ENCODE results near the gene HINT1.
"Not testable (repeated sequence)": the region's sequence is repeated elsewhere in the genome, so short reads cannot be mapped to it uniquely, and the experiment has no call there.

HINT1 gene

DNA sequence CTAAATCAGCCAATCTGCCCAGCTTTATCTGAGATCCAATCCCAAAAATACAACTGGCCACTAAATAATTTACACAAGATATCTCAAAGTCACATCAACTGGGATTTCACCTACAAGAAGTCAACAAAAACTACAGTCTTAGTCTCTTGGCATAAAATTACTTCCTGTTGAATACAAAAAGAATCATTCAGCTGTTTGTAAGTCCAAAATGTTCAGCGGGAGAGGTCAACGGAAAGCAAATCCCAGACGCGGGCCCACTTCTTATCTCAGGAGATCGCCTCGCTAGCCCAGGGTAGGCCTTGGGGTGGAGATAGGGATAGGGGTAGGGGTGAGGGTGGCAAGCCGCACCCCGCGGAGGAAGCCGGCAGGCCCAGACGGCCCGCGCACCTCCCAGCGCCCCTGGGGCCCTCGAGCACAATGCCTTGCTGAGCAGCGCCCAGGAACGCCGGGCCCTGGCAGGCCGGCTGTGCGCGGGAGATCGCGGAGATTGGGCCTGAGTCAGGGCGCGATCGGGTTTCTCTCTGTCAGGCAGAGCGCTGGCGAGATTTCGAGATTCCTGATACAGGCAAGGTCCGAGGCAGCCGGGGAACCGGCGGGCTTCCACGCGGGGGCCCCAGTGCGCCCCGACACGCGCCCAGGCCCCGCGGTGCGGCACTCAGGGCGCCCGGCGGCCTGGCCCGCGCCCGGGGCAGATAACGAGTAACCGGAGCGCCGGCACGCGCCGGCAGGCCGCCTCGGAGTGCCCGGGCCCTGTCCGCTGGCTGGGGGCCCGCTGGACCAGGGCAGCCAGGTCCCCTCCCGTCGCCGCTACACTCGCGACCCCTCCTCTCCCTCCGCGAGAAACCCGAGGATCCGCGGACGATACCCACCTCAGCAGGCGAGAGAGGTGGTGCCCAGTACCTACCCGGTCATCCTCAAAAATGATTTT is 601 bp downstream of the HINT1 start:
- Histone ChIP-seq H3K36me3 (ENCODE audit: control insufficient read depth, insufficient read depth, low read length) (peaks cover 6% of the 10 kb centered on the region), H3K4me3 (ENCODE audit: low read length) (peak overlapping the region; percentile 87), H3K27me3 (ENCODE audit: control insufficient read depth, insufficient read depth, low read length) (no peaks in the 10 kb centered on the region), H3K27ac (ENCODE audit: low read depth, low read length) (peak overlapping the region; percentile 88), H3K4me1 (ENCODE audit: control insufficient read depth, insufficient read depth, low read length) (peaks cover 10% of the 10 kb centered on the region), H3K9ac (ENCODE audit: low read length) (peak overlapping the region; percentile 86)

DNA sequence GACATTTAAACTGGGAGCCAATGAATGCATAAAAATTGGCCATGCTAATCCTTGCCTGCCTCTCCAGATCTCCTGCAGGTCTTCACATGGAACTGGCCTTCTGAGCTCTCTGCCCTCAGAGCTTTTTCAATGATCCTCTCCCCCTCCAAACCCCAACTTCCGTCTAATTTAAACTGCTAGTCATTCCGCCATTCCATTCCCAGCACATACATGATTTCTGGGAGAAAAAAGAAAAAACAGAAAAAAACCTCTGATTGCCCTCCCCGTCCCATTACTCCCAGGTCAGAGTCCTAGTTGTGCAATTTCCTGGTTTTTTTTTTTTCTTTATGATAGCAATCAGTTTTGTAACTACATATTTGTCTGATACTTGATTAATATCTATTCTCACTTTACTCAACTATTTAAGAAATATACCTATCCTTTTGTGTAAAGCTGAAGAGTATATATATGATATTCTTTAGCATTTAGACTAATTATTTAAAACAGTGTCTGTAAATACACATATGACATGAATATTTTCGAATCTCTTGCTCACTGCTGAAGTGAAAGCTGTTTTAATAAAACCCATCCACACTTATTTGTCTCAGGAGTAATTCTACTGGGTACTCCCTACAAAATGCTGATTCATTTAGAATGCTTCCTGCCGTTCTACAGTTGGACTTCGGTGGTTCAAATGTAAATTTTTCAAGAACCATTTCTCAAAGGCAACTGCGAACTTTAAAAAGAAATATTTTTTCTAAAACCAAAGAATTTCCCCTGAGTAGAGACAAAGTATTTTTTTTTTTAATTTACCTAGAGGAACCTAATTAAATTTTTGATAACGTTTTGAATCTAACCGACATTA is 1.6 kb downstream of the HINT1 start:
- peaks cover 10% of the 10 kb centered on the region for H3K4me1 ChIP-seq (ENCODE audit: control insufficient read depth, insufficient read depth, low read length)
- no peaks in the 10 kb centered on the region for H3K27me3 ChIP-seq (ENCODE audit: control insufficient read depth, insufficient read depth, low read length)
- peak overlapping the region; percentile 86 for H3K9ac ChIP-seq (ENCODE audit: low read length)
- peak overlapping the region; percentile 87 for H3K4me3 ChIP-seq (ENCODE audit: low read length)
- peaks cover 7% of the 10 kb centered on the region for H3K36me3 ChIP-seq (ENCODE audit: control insufficient read depth, insufficient read depth, low read length)
- H3K27ac ChIP-seq (ENCODE audit: low read depth, low read length) = peak overlapping the region; percentile 88

DNA sequence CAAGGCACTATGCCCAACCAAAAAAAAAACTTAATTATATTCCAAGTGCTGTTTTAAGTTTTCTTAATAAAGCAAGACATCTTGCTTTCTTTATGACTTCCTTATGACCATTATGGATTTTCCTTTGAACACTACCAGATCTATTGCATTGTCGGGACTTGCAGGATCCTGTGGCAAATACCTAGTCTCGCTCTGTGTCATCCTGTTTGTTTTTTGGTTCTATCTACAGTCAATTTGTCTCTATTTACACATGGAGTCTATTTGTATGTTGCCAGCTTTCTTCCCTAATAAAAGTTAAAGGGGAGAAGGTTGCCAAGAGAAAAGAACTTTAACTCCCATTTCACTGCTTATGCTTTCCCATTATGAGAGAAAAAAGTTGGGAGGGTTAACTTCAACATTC is 4.9 kb downstream of the HINT1 start:
- Histone ChIP-seq H3K4me1 (ENCODE audit: control insufficient read depth, insufficient read depth, low read length) (peaks cover 10% of the 10 kb centered on the region), H3K27me3 (ENCODE audit: control insufficient read depth, insufficient read depth, low read length) (no peaks in the 10 kb centered on the region), H3K36me3 (ENCODE audit: control insufficient read depth, insufficient read depth, low read length) (peaks cover 8% of the 10 kb centered on the region), H3K27ac (ENCODE audit: low read depth, low read length) (no peak overlapping the region), H3K4me3 (ENCODE audit: low read length) (no peak overlapping the region), H3K9ac (ENCODE audit: low read length) (no peak overlapping the region)

DNA sequence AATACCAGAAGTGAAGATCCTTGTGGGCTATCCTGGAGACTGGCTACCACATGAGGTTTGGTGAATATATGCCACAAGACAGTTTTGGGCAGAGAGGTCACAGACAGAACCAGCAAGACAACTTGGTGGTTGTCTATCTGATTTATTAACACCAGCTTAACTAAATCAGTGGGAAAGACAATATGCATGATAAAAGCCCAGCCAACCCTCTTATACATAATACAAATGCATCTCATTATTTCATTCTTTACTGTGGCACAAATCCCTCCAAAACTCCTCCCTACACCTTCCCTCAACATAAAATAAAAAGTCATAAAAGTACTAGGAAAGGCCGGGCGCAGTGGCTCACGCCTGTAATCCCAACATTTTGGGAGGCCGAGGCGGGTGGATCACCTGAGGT is 8.1 kb downstream of the HINT1 start:
- Histone ChIP-seq H3K27ac (ENCODE audit: low read depth, low read length) (no peak overlapping the region), H3K4me3 (ENCODE audit: low read length) (no peak overlapping the region), H3K9ac (ENCODE audit: low read length) (no peak overlapping the region), H3K4me1 (ENCODE audit: control insufficient read depth, insufficient read depth, low read length) (no peaks in the 10 kb centered on the region), H3K36me3 (ENCODE audit: control insufficient read depth, insufficient read depth, low read length) (peaks cover 8% of the 10 kb centered on the region), H3K27me3 (ENCODE audit: control insufficient read depth, insufficient read depth, low read length) (no peaks in the 10 kb centered on the region)

DNA sequence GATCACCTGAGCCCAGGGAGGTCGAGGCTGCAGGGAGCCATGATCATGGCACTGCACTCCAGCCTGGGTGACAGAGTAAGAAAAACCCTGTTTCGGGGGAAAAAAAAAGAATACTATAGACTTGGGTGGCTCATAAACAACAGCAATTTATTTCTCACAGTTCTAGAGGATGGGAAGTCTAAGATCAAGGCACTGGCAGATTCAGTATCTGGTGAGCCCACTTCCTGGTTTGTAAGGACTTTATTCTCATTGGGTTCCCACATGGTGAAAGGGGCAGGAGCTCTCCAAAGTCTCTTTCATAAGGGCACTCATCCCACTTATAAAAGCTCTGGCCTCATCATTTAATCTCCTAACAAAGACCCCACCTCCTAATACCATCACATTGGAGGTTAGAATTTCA is 8.7 kb downstream of the HINT1 start:
- H3K4me1 ChIP-seq (ENCODE audit: control insufficient read depth, insufficient read depth, low read length) = no peaks in the 10 kb centered on the region
- H3K27me3 ChIP-seq (ENCODE audit: control insufficient read depth, insufficient read depth, low read length) = no peaks in the 10 kb centered on the region
- H3K36me3 ChIP-seq (ENCODE audit: control insufficient read depth, insufficient read depth, low read length) = peaks cover 8% of the 10 kb centered on the region
- no peak overlapping the region for H3K4me3 ChIP-seq (ENCODE audit: low read length)
- no peak overlapping the region for H3K27ac ChIP-seq (ENCODE audit: low read depth, low read length)
- H3K9ac ChIP-seq (ENCODE audit: low read length) = no peak overlapping the region

DNA sequence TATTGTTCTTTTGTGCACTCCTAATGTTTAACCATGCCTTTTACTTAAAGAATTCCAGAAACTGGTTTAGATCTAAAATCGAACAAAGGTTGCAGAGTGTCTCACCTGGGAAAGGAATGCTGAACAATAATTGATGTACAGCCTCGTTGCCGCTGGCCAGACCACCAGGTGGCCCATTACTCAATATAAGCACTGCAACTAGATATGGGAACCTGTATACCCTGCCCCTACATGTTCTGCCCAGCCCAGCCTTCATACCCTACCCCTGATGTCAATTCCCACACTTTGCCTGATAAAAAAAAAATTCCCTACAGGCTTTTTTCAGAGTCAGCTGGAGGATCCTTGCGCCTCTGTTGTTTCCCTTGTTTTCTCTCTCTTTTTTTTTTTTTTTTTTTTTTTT is 13.8 kb downstream of the HINT1 start:
- Histone ChIP-seq H3K4me3 (ENCODE audit: low read length) (no peak overlapping the region), H3K36me3 (ENCODE audit: control insufficient read depth, insufficient read depth, low read length) (no peaks in the 10 kb centered on the region), H3K4me1 (ENCODE audit: control insufficient read depth, insufficient read depth, low read length) (no peaks in the 10 kb centered on the region), H3K9ac (ENCODE audit: low read length) (no peak overlapping the region), H3K27me3 (ENCODE audit: control insufficient read depth, insufficient read depth, low read length) (no peaks in the 10 kb centered on the region), H3K27ac (ENCODE audit: low read depth, low read length) (no peak overlapping the region)

DNA sequence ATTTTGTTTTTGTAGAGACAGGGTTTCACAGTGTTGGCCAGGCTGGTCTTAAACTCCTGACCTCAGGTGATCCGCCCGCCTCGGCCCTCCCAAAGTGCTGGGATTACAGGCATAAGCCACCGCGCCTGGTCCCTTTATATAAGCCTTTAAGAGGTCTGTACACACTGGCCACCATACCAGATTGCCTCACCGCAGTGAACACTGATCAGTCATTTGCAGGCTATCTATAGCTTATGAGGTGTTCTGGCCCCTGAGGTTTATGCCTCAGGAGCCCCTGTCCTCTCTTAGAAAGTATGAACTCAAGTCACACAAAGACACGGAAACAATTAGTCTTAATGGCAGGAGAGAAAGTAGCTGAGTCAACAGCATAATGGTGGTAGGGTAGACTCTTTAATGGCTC is 14.6 kb downstream of the HINT1 start:
- Histone ChIP-seq H3K36me3 (ENCODE audit: control insufficient read depth, insufficient read depth, low read length) (no peaks in the 10 kb centered on the region), H3K4me1 (ENCODE audit: control insufficient read depth, insufficient read depth, low read length) (no peaks in the 10 kb centered on the region), H3K27me3 (ENCODE audit: control insufficient read depth, insufficient read depth, low read length) (no peaks in the 10 kb centered on the region), H3K27ac (ENCODE audit: low read depth, low read length) (no peak overlapping the region), H3K4me3 (ENCODE audit: low read length) (no peak overlapping the region), H3K9ac (ENCODE audit: low read length) (no peak overlapping the region)

DNA sequence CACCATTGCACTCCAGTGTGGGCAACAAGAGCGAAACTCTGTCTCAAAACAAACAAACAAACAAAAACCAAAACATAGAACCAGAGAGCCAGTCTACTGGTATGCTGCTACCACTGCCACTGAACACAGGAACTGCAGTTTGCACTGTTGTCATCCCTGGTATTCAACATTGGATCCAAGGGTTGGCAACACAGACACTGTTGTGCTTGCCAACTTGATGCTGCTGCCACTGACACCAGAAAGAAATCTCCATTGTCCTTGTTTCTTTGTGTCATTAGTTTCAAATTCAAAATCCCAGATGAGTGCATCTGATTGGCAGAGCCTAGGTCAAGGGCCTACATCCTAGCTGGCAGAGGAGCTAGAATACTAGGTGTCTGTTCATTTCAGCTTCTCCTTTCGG is 16.2 kb downstream of the HINT1 start:
- Histone ChIP-seq H3K9ac (ENCODE audit: low read length) (no peak overlapping the region), H3K36me3 (ENCODE audit: control insufficient read depth, insufficient read depth, low read length) (no peaks in the 10 kb centered on the region), H3K4me1 (ENCODE audit: control insufficient read depth, insufficient read depth, low read length) (no peaks in the 10 kb centered on the region), H3K4me3 (ENCODE audit: low read length) (no peak overlapping the region), H3K27ac (ENCODE audit: low read depth, low read length) (no peak overlapping the region), H3K27me3 (ENCODE audit: control insufficient read depth, insufficient read depth, low read length) (no peaks in the 10 kb centered on the region)

DNA sequence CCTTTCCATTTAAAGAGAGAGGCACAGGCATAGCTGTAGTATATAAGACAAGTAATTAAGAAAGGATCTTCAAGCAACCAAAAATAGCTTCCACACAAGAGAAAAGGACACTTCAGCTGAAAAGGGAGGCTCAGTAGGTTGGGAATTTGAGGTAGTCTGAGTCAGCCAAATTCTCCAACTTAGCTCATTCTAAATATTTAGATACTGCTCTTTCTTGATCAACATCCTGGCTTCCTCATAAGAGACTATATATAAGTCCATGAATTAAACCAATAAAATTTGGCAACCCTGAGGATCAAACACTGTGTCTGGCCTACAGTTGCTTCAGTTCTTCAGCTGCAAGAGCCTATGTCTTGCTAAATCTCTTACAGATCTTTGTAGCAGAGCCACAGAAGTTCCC is 17.8 kb downstream of the HINT1 start:
- Histone ChIP-seq H3K36me3 (ENCODE audit: control insufficient read depth, insufficient read depth, low read length) (no peaks in the 10 kb centered on the region), H3K27ac (ENCODE audit: low read depth, low read length) (no peak overlapping the region), H3K4me1 (ENCODE audit: control insufficient read depth, insufficient read depth, low read length) (no peaks in the 10 kb centered on the region), H3K27me3 (ENCODE audit: control insufficient read depth, insufficient read depth, low read length) (no peaks in the 10 kb centered on the region), H3K9ac (ENCODE audit: low read length) (no peak overlapping the region), H3K4me3 (ENCODE audit: low read length) (no peak overlapping the region)

DNA sequence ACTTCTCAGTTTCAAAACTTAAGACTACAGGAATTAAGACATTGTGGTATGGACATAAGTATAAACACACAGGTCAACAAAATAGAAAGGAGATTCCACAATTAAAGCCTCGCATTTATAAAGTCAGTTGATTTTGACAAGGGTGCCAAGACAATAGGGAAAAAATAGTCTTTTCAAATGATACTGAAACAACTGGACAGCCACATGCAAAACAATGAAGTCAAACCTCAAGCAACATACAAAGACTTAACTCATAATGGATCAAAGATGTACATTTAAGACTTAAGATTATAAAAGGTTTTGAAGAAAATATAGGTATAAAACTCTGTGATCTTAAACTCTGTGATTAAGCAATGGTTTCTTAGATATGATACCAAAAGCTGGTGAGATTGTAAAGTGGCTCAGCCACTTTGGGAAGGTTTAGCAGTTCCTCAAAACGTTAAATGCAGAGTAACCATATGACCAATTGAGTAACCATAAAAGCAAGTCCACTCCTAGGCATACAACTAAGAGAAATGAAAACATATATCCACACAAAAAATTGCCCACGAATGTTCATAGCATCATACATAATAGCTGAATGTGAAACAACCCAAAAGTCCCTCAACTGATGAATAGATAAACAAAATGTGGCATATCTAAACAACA is 22.0 kb downstream of the HINT1 start:
- Histone ChIP-seq H3K27me3 (ENCODE audit: control insufficient read depth, insufficient read depth, low read length) (no peaks in the 10 kb centered on the region), H3K4me1 (ENCODE audit: control insufficient read depth, insufficient read depth, low read length) (no peaks in the 10 kb centered on the region), H3K4me3 (ENCODE audit: low read length) (no peak overlapping the region), H3K27ac (ENCODE audit: low read depth, low read length) (no peak overlapping the region), H3K36me3 (ENCODE audit: control insufficient read depth, insufficient read depth, low read length) (no peaks in the 10 kb centered on the region), H3K9ac (ENCODE audit: low read length) (no peak overlapping the region)

DNA sequence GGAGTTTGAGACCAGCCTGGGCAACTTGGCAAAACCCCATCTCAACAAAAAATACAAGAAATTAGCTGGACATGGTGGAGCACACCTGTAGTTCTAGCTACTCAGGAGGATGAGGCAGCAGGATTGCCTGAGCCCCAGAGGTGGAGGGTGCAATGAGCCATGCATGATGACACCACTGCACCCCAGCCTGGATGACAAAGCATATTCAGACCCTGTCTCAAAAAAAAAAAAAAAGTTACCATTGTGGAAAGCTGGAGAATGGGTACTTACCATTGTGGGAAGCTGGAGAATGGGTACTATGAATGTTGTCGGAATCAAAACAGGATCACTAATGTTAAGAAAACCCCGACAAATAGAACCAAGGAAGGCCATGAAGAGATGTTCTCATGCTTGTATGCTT is 25.7 kb downstream of the HINT1 start:
- no peaks in the 10 kb centered on the region for H3K27me3 ChIP-seq (ENCODE audit: control insufficient read depth, insufficient read depth, low read length)
- no peaks in the 10 kb centered on the region for H3K4me1 ChIP-seq (ENCODE audit: control insufficient read depth, insufficient read depth, low read length)
- no peak overlapping the region for H3K9ac ChIP-seq (ENCODE audit: low read length)
- H3K36me3 ChIP-seq (ENCODE audit: control insufficient read depth, insufficient read depth, low read length) = no peaks in the 10 kb centered on the region
- H3K4me3 ChIP-seq (ENCODE audit: low read length) = no peak overlapping the region
- no peak overlapping the region for H3K27ac ChIP-seq (ENCODE audit: low read depth, low read length)

DNA sequence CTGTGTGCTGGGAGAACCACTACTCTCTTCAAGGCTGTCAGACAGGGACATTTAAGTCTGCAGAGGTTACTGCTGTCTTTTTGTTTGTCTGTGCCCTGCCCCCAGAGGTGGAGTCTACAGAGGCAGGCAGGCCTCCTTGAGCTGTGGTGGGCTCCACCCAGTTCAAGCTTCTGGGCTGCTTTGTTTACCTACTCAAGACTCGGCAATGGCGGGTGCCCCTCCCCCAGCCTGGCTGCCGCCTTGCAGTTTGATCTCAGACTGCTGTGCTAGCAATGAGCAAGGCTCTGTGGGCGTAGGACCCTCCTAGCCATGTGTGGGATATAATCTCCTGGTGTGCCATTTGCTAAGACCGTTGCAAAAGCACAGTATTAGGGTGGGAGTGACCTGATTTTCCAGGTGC is 26.6 kb downstream of the HINT1 start:
- not testable (repeated sequence) for H3K4me1 ChIP-seq (ENCODE audit: control insufficient read depth, insufficient read depth, low read length); H3K9ac ChIP-seq (ENCODE audit: low read length); H3K36me3 ChIP-seq (ENCODE audit: control insufficient read depth, insufficient read depth, low read length); H3K4me3 ChIP-seq (ENCODE audit: low read length); H3K27me3 ChIP-seq (ENCODE audit: control insufficient read depth, insufficient read depth, low read length); H3K27ac ChIP-seq (ENCODE audit: low read depth, low read length)

All from rectal smooth muscle tissue (tissue), 1 donor.